DMS53 treated with DMSO at 0.1 percent for 48 hours (cell line): ENCODE results near the gene TRMT5.
A peak's percentile ranks its signal among the peaks of the same experiment; 100 is the strongest.

ENCODE experiments used
- DNase-seq: peaks from one replicate; lab custom pipeline; 2025; ENCODE audit not compliant: unreplicated experiment; lab: John Stamatoyannopoulos, UW

The TRMT5 gene

DNA sequence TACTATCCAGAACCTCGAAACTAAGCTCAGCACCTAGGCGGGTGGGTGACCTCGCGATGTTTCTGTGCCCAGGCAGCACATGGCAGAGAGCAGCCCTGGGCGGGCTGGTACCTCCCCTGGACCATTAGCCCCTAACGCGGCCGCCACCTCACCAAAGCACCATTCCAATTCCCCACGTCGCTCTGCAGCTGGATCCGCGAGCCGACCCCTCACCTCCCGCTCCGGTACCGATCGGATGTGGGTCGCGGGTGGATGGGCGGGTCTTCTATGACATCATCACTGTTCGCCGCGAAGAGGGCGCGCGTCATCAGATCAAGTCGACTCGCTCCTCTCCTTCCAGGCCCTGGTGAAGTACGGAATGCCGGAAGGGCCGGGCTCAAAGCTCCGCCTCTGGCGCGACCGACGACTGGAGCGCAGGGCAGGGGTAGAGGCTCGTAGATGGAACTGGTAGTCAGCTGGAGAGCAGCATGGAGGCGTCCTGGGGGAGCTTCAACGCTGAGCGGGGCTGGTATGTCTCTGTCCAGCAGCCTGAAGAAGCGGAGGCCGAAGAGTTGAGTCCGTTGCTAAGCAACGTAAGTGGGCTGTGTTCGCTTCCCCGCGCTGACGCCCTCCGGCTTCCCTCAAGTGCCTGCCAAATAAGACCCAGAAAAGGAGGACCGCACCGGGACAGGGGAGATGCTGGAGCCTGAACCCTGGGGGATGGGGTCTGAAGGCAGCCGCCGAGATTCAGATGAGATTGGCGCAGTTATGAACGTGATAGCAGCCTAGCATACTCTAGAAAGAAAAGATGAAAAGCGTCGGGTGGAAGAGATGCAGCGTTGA is at the start of gene TRMT5, which contains the start of gene SLC38A6:
Gene TRMT5 (minus strand): TSS at position 269 of the 822 bp plus-strand sequence. CDS start 106 bp downstream, at position 163.
Gene SLC38A6 (plus strand): TSS at position 435 of the 822 bp plus-strand sequence. CDS start 33 bp downstream, at position 468.
- peak; percentile 55 for DNase-seq

- DNase-seq, result no peak
Observed at GRCh38 chr14:61026526-61026925, 45.6 kb upstream of the TRMT5 start.

DNA sequence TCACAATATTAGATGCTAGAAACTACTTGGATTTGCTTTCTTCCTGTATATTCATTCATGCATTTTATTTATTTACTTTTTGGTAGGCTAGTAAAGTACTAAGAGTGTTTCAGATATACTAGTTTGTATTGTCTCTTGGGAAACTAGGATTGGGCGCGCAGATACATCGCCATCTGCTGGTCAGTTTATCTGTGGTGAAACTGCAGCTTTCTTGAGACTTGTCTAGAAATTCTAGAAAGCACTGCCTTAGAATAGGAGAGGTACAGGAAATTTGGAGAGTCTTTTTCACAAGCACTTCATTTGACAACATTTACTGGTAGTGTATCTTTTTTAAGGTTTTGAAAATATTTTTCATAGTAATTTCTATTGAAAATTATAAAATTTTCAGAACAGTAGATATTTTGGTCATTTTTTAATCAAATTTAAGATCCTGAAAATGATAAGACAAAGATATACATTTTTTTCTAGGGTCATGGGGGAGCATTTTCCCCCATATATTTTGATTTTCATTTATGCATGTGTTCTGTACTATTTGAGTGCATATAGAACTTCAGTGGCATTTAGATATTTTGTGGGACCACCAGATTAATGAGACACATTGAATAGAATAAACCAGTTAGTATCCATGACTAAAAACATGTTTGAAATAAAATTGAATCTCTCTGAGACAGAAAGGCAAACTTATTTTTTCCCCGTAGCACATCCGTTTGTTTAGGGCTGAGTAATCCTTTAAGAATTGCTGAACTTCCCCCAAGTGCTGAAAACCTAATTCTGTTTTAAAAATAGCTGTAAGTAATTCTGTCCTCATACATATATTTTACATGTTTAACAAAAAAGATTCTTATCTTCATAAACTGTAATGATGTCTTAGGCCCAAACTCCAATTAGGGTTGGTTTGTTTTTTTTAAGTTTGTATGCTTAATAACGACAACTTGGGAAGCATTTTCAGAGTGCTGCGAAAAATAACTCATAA is 44.7 kb upstream of the TRMT5 start:
- peak; percentile 40 for DNase-seq

DNA sequence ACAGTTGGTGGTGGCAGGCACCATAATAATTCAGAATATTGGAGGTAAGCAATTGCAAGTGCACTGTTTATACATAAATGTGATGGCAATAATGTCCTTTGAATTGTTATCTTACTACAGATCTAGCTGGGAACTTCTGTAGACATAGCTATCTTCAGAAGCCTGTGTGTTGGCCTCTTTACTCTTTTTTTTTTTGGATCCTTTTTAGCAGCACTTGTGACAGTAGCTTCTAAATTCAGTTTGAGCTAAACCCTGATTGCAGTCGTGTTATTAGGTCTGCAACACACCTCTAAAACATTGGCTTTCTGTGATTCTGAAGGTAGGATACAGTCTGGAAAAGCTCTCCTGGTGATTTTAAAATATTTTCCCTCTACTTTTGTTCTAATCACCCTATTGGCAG is 38.7 kb upstream of the TRMT5 start:
- DNase-seq, result no peak

- DNase-seq, result no peak
Observed at GRCh38 chr14:61003571-61003970, 22.7 kb upstream of the TRMT5 start.

DNA sequence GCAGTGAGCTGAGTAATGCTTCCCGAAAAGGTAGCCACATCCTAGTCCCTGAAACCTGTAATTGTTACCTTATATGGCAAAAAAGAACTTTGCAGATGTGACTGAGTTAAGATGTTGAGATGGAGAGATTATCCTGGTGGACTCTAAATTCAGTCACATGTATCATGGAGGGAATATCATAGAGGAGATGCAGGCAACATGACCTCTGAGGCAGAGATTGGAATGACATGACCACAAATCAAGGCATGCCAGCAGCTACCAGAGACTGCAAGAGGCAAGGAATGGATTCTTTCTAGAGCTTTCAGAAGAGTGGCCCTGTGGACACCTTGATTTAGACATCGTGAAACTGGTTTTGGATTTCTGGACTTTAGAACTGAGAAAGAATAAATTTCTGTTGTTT is 18.7 kb upstream of the TRMT5 start:
- DNase-seq, result no peak

- DNase-seq, result no peak
Observed at GRCh38 chr14:60998617-60999016, 17.7 kb upstream of the TRMT5 start.

DNA sequence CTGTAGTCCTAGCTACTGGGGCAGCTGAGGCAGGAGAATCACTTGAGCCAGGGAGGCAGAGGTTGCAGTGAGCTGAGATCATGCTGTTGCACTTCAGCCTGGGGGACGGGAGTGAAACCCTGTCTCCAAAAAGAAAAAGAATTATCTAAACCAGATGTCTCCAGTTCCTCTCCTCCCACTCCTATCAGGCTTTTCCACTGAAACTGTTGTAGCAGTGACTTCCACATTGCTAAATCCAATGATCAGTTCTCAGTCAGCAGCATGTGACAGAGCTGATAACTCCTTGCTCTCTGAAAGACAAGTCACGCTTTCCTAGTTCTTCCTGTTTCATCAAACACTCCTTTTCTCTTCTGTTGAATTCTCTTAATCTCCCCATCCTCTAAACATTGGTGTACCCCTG is 8.7 kb upstream of the TRMT5 start:
- no peak for DNase-seq

DNA sequence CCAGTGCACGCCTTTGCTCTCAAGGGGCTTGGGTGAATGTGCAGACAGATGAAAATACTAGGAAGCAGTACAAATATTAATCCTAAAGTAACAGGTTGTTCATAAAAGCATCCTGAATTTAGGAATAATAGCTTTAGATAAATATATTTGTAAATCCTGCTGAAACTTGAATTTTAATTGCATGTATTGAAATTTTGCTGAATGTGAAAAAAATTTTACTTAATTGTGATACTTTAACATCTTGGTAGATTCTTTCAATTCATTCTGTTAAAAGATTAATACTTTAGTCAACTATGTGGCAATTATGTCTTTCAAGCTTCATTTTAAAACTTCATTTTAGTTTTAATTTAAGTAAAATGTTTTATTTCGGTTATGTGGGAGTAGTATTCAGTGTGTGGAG is 5.6 kb upstream of the TRMT5 start:
- DNase-seq, result no peak

DNA sequence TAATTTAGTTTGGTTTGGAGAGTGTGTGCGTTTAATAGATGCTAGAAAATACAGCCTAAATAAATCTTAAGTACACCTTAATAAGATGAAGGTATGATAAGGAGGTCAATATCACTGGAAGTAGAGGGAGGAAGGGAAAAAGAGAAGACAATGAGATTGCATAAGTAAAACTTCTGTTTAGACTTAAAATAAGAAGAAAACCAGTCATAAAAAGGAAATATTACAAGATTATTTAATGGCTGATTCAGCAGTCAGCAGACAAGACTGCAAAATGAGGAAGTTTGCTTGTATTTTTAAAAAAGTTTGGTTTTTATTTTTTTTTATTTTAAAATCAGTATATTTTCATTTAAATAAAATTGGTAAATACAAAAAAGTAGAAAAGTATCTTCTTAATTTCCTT is 3.3 kb upstream of the TRMT5 start:
- DNase-seq, result no peak

GRCh38 chr14:60981633-60982455 is 965 bp upstream of the TRMT5 start:
- no peak for DNase-seq

DNA sequence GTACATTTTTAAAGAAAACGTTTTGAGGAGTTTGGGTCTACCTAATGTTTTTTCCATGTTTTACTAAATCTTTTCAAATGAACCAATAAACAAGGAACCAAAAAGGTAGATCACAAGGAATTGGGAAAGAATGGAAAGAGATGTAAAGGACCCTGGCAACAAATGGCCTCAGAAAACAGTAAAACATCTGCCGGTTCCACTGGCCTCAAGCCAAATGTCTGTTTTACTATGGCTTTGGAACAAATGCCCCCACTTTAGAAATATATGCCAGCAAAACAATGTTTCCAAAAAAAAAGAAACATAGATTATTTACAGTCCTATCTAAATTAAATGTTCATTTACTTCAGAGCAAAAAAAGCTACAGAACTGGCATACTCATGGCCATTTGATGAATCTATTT is 3.0 kb downstream of the TRMT5 start:
- DNase-seq, result no peak

DNA sequence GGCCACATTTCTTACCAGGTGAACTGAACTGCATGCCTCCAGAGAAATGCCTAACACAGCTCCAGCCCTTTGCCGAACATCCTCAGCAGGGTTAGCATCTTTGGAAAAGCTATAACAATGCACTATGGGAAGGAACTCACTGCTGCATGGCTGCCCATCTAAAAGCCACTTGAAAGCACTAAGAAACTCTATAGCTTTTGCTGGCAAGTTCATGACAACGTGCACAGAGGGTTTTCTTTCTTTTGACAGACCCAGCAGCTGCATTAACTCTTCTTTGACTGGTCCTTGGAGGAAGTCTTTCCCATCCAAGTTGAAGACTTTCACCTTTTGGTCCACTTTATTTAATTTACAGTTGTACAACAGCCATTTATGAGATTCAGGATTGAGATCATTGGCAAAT is 5.3 kb downstream of the TRMT5 start:
- no peak for DNase-seq

DNA sequence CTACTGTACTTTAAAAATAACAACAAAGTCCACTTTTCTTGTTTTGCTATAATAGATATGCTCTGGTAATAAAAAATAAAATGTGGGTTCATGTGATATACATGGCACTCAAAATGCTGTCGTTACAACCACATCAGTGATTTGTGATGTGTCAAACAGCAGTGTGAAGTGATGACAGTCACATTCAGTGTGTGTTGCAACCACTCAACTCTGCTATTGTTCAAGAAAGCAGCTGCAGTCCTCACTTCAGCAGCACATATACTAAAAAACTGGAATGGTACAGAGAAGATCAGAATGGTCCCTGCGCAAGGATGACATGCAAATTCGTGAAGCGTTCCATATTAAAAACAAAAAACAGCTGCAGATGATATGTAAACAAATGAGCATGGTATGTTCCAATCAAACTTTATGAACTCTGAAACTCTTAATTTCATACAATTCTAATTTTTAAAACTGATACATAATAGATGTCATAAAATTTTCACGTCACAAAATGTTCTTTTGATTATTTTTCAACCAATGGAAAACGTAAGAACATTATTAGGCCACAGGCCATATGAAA is 6.7 kb downstream of the TRMT5 start:
- DNase-seq, result no peak

DNA sequence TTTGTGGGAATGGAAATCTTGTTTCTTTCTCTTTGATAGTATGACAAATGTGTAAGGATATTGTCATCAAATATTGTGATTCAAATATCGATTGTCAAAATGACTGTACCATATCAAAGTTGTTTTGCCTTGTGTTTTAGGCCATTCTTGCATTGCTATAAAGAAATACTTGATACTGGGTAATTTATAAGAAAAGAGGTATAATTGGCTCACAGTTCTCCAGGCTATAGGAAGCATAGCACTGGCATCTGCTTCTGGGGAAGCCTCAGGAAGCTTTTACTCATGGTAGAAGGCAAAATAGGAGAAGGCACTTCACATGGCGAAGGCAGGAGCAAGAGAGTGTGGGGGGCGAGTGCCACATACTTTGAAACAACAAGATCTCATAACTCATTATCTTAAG is 7.8 kb downstream of the TRMT5 start:
- DNase-seq, result no peak

DNA sequence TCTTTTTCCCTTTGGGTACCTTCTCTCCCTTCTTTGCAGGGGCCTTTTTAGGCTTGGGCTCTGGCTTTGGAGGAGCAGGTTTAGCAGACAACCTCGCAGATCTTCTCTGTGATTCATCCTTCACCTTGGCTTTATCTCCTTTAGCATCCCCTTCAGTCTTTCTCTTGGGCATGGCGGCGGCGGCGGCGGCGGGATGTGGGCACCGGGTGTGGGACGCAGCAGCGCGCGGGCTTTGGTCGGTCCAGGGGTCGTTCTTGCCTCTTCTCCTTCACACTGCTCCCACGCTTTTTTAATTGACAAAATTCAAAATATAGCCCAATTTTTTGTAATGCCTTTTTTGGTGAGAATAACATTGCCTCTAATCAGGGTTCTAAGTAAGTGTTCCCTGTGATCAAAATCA is 8.6 kb downstream of the TRMT5 start:
- no peak for DNase-seq

DNA sequence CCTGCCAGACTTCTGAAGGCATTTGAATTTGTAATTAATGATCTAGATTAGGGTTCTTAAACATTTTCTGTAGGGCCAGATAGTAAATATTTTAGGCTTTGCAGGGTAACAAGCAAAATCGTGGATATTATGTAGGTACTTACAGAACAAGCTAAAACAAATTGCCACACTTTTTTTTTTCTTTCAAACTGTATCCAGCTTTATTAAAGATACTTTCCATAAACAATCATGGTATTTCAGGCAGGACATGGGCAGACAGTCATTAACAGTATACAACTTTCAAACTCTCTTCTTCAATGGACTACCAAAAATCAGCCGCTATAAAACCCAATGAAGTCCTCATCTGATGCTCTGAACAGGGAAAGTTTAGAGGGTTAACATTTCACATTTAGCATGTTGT is 9.6 kb downstream of the TRMT5 start:
- DNase-seq, result no peak

DNA sequence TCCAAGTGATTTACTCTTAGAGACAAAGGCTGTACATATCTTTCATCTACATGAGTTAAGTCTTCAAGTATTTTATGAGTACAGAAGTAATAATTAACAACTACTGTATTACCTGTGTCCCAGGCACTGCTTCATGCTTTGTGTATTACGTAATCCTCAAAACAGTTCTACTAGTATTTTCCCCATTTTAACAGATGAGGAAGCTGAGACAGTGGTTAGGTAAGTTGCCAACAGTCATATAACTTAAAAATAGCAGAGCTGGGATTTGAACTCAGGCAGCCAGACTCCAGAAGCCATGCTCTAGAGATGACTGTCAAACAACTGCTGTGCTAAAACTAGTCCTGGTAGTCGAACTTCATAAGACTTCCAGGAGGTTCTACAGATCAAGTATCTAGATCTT is 10.7 kb downstream of the TRMT5 start:
- no peak for DNase-seq

GRCh38 chr14:60968671-60969070 is 12.2 kb downstream of the TRMT5 start:
- DNase-seq, result no peak

- DNase-seq, result no peak
Observed at GRCh38 chr14:60968099-60968498, 12.8 kb downstream of the TRMT5 start.

DNA sequence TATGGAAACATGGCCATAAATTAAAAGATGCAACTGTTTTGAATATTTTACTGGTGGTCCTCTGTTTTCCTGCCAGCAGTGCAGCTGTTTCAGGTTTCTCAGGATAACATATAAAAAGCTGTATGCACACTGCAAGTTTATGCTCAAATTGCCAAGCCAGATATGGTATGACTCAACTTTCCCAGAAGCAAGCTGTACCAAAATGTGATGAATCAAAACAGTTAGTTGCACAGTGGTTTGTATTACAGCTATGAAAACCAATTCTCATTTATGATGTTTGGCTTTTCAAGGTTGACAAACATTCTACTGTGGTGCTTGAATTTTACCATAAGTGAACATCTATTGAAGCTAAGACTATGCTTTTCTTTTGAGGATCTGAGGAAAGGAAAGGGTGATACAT is 15.5 kb downstream of the TRMT5 start:
- no peak for DNase-seq
